ENCODE measurements around the gene E4F1. TPM values are rescaled to one million over a fixed set of nuclear protein-coding genes. Genes with fewer than 3 reads are reported as not detected.

E4F1 gene, protein sequence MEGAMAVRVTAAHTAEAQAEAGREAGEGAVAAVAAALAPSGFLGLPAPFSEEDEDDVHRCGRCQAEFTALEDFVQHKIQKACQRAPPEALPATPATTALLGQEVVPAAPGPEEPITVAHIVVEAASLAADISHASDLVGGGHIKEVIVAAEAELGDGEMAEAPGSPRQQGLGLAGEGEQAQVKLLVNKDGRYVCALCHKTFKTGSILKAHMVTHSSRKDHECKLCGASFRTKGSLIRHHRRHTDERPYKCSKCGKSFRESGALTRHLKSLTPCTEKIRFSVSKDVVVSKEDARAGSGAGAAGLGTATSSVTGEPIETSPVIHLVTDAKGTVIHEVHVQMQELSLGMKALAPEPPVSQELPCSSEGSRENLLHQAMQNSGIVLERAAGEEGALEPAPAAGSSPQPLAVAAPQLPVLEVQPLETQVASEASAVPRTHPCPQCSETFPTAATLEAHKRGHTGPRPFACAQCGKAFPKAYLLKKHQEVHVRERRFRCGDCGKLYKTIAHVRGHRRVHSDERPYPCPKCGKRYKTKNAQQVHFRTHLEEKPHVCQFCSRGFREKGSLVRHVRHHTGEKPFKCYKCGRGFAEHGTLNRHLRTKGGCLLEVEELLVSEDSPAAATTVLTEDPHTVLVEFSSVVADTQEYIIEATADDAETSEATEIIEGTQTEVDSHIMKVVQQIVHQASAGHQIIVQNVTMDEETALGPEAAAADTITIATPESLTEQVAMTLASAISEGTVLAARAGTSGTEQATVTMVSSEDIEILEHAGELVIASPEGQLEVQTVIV
- 18.6 and 21.7 TPM in 2 replicates for total RNA-seq (2014; rRNA removed; shearing (Covaris generic))
- polyA plus RNA-seq (2014; cell fraction: nucleus; rRNA removed) = 162 and 549 TPM in 2 replicates

DNA sequence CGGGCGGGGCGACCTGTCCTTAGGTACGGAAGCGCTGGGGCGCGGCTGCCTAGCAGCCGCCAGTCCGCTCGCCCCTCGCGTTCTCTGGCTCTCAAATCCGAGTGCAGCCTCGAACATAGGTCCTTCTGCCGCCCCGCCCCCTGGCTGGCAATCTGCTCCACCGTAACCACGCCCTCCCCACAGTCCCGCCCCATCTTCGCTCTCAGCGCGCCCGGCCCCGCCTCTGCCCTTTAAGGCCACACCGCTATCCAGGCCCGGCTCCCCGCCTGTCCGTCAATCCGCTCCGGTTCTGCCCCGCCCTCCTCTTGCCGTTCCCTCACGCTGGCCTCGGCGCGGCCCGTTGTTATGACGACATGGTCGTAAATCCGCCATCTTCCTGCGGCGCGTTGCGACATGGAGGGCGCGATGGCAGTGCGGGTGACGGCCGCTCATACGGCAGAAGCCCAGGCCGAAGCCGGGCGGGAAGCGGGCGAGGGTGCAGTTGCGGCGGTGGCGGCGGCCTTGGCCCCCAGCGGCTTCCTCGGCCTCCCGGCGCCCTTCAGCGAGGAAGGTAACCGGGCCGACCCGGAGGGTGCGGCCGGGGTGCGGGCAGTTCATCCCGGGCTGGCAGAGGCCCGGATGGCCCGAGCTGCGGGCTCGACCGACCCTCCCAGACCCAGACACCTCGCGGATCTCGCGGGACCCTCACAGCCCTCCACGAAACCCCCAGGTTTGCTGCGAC, at the start of gene E4F1:
Gene E4F1, plus strand, starts transcription at position 371 of the 721 bp plus-strand sequence. Its CDS starts 23 bp downstream, at position 394.
- peak; percentile 99 for DNase-seq (ENCODE audit: extremely low read depth, low read depth)

DNA sequence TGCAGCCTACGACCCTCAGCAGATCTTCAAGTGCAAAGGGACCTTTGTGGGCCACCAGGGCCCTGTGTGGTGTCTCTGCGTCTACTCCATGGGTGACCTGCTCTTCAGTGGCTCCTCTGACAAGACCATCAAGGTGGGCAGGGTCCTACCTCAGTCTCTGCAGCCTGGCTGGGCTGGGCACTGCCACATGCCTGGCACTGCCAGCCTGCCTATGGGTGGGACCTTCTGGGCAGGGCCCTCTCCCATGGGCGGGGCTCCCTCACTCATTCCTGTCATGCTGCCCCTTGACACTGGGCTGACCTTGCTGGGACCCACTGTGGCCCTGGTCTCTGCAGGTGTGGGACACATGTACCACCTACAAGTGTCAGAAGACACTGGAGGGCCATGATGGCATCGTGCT, 49.5 kb upstream of the E4F1 start:
- DNase-seq (ENCODE audit: extremely low read depth, low read depth) = no peak

DNA sequence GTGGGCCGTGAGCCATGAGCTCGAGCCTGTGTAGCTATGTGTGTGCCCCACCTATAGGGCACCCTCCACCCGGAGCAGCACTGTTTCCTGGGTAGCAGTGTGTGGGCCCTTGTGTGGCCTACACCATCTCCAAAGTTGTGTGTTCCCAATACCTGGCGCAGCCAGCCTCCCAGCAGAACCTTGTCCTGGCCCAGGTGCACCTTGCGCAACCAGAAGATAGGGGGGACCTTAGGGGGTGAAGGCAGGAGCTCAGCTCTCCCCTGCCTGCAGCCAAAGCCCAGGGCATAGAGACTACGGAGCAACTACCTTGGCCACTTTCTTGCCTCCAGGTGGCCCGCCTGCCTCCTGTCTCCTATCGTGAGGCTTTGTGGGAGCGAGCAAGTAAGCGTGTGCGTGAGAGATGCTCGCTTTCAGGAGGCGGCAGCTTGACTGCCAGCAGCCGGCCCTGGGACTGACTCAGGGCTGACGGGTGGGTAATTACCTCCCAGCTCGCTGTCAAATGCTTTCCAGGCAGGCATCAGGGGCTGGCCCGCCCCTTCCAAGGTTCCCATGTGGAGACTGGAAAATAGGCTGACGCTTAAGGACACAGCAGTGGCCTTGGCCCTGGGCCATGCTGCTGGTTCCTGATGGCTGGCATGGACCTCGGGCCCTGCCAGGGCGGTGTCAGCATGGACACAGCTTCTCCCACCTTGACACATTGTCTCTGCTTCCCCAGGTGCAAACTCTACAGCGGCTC, 48.8 kb upstream of the E4F1 start:
- no peak for DNase-seq (ENCODE audit: extremely low read depth, low read depth)

DNA sequence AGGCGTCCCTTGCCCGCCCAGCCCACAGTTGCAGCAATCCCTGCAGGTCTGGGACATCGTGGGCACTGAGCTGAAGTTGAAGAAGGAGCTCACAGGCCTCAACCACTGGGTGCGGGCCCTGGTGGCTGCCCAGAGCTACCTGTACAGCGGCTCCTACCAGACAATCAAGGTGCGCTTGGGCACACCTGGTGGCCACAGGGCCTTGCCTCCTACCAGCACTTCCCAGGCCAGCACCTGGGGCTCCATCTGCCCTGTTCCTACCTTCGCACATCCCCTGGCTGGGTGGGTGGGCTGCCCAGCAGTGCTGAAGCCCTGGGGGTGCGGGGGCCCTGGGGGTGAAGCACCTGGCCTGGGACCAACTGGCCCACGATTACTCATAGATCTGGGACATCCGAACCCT, 47.9 kb upstream of the E4F1 start:
- no peak for DNase-seq (ENCODE audit: extremely low read depth, low read depth)

DNA sequence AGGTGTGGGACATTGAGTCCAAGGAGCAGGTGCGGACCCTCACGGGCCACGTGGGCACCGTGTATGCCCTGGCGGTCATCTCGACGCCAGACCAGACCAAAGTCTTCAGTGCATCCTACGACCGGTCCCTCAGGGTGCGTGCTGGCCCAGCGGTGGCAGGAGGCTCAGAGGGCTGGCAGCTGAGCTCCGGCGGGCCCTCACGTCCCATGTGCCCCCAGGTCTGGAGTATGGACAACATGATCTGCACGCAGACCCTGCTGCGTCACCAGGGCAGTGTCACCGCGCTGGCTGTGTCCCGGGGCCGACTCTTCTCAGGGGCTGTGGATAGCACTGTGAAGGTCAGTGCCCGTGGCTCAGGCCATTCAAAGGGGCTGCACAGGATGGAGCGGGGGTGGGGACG, 47.3 kb upstream of the E4F1 start:
- no peak for DNase-seq (ENCODE audit: extremely low read depth, low read depth)

DNA sequence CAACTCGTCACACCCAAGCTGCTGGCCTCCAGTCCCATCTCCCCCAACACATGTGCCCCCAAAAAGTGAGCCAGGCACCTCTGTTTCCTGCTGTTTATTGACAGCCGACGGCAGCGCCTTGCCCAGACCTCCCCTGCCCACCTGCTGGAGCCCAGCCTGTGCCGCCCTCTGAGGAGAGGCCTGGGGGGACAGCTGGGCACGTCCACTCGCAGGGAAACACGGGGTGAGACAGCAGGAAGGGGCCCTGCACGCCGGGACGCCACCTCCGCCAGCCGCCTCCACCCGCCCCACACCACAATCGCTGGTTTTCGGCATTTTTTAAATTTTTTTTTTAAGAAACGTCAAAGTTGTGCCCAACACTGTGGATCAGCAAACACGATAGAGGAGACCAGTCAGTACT, 46.3 kb upstream of the E4F1 start:
- DNase-seq (ENCODE audit: extremely low read depth, low read depth) = no peak

DNA sequence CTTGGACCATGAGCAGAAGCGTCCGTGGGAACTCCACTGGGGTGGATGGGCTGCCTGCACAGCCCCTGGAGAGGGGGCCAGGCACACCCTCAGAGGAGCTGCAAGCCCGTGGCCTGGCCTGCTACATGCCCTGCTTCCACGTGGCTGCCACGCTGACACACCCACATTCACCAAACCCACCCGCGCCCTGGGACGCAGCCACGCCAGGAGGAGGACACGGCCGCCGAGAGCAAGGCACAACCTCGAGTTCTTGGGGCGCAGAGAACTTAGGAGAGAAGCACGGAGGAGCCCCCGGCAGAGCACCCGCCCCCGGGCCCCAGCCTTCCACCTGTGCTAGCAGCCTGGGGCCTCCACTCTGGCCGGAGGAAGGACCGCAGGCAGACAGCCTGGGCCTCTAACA, 45.8 kb upstream of the E4F1 start:
- no peak for DNase-seq (ENCODE audit: extremely low read depth, low read depth)

DNA sequence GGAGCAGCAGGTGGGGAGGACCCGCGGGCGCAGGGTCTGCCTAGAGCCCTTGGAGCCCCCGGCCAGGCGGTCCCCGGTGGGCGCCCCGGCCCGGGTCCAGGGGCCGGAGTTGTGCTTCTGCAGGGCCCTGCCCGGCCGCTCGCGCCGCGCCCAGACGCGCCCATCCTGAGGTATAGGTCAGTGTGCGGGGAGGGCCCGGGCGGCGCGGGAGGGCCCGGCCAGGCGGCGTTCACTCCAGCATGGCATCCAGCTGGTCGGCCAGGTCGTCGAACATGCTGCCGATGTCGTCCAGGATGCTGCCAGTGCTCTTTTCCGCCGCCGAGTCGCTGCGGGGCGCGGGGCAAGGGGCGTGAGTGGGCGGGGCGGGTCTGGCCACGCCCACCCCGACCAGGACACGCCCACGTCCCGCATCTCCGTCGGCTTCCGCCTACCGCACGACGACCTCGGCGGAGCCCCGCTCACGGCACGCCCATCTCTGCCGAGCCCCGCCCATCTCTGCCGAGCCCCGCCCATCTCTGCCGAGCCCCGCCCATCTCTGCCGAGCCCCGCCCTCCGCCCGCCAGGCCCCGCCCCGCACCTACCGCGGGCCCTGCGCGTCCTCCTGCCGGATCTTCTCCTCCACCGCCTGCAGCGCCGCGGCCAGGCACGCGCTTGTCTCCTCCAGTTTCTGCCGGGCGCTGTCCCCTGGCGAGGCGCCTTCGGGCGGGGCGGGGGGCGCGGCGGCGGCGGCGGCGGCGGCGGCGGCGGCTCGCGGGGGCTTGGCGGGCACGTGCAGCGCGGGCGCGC, 44.9 kb upstream of the E4F1 start:
- no peak for DNase-seq (ENCODE audit: extremely low read depth, low read depth)

DNA sequence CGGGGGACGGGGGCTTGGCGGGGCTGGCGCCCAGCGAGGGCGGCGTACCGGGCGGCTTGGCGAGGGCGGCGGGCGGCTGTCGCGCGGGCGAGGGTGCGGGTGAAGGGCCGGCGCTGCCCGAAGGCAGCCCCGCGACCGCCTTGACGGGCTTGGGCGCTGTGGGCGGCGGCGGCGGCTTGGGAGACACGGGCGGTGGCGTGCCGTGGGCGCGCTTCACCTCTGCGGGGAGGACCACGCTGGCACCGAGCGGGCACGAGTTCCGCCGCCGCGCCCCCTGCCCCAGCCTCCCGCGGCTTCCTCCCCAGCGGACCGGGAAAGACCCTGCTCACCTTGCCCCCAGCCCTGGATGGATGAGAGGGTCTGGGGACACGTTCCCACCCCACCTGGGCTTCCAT, 44.3 kb upstream of the E4F1 start:
- no peak for DNase-seq (ENCODE audit: extremely low read depth, low read depth)

DNA sequence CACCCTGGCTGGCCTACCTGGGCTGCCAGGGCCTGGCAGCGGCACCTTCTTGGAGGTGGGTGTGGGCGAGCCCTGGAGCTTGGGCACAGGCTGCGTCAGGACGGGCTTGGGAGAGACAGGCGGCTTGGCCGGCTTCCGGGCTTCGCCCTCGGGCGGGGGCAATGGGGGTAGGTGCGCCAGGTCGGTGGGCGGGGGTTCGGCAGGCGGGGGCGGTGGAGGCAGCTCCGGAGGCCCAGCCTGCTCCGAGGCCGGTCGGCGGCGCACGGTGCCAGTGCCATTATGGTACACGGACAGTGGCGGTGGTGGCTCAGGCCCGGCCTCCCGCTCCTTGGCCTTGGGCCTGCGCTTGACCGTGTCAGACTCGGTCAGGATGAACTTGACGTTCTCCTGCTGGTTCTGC, 43.8 kb upstream of the E4F1 start:
- DNase-seq (ENCODE audit: extremely low read depth, low read depth) = no peak

DNA sequence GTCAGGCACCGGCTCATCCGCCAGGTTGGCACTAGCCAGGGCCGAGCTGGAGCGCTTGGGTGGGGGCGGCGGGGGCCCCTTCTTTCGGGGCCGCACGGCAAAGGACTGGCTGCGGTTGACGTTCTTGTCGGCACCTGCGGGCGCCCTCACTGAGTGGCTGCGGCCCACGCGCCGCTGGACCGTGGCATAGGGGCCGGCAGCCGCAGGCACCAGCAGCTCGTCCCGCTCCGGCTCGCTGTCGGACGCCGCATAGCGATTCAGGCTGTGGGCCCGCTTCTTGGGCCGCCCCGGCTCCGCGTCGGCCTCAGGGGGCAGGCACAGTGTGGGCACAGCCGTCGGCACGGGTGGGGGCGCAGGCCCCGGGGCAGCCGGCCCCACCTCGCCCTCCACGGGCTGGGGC, 42.9 kb upstream of the E4F1 start:
- DNase-seq (ENCODE audit: extremely low read depth, low read depth) = no peak

DNA sequence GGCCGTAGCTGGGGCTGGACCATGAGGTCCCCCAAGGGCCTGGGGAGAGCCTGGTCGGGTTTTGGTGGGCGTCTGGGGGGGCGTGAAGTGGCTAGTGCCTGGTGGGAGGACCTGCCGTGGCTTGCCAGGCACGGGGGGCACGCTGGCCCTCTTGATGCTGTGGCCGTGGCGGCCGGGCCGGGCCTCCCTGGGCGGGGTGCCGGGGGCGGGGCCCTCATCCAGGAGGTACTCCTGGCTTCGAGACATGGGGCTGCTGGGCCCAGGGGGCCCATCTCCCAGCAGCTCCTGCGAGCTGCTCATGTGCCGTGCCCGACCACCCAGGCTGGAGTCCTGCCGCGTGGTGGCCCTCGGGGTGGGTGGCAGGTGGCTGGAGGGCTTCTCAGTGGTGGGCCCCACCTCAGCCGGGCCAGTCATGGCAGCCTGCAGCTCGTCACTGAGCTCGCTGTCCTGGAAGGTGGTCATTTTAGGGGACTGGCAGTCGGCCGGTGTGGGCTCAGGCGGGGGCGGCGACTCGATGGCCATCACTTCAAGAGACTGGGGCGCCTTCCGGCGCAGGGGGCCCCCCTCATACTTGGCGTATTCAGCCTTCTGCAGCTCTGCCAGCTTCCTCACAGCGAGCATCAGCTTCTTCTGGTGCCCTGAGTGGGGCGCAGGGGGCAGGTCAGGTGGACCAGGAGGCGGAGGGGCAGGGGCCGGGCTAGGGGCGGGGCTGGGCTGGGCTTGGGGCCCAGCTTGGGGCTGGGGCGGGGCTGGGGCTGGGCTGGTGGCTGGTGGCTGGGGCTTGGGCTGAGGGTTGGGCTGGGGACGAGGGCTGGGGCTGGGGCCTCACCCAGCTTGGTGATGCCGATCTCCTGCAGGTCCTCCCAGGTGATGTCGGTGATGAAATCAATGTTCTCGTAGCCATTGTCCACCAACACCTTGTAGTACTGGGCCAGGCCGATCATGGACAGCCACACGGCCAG, 42.1 kb upstream of the E4F1 start:
- no peak for DNase-seq (ENCODE audit: extremely low read depth, low read depth)

DNA sequence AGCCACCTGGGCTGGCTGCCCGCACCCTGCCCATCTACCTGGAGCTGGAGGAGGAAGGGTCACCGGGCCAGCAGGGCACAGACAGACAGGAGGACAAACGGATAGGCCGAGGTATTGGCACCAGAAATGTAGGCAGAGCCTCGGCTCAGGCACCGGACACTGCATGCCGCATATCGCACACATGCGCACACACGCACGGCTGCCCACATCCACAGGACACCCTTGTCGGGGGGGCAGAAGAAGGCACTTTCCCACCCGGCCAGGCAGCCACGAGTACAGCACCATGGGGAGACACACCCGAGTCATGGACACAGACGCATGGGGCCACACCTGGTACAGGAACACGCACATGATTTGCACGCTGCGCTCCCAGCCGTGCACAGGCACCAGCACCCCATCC, 41.4 kb upstream of the E4F1 start:
- DNase-seq (ENCODE audit: extremely low read depth, low read depth) = no peak

DNA sequence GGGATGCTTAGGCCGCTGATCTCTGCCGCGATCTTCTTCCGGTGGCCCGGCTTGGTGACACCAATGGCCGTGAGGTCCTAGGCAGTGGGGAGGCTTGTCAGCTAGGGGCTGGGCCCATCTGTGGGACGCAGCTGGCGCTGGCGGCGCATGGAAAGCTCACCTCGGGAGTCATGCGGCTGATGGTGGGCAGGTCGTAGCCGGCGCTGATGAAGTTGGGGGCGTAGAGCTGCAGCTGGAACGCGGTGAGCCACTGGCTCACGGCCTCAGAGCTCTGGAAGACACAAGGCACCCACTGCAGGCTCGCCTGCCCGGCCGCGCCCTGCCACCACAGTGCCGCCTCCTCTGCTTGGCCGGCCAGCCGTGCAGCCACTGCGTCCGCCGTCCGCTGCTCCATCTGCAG, 39.7 kb upstream of the E4F1 start:
- DNase-seq (ENCODE audit: extremely low read depth, low read depth) = no peak

DNA sequence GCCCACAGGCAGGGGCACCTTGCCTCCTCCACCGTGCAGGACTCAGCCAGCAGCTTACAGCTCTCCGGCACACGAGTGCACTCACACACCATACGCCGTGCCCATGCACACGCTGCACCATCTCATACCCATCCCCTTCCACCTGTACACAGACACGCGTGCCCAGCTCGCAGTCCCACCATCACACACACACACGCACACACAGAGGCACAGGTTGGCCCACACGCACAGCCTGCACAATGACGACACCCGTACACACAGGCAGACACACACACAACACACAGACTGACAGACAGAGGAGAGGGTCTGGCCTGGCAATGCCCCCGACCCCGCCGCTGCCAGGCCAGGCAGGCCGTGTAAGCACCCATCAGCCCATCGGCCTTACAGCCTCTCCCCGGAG, 39.0 kb upstream of the E4F1 start:
- DNase-seq (ENCODE audit: extremely low read depth, low read depth) = no peak

DNA sequence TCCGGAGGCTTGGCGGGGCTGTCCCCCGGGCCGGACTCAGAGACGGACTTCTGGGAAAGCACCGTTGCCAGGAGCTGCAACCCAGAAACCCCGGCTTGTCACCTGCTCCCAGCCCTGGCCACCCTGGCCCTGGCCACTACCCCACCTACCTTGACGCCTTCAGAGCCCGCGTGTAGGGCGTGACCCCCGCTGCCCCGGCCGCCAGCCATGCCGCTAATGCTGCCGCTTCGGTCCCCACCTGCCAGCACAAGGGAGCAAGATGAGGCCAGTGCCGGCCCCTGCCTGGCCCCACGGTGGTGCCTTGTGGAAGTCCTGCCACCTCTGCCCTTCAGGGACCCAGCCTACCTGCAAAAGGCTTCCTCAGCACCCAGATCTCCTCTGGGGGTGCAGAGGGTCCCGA, 38.4 kb upstream of the E4F1 start:
- no peak for DNase-seq (ENCODE audit: extremely low read depth, low read depth)

DNA sequence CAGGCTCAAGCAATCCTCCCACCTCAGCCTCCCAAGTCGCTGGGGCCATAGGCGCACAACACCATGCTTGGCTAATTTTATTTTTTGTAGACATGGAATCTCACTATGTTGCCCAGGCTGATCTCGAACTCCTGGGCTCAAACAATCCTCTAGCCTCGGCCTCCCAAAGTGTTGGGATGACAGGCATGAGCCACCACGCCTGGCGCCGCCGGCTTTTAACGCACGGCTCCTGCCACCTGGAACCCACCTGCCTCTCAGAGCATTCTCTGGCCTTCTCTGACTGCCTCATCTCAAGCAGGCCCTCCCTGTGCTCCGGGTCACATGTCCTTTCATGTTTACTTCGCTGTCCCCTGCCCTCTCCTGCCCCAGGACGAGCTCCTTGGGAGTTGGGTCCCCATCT, 37.3 kb upstream of the E4F1 start:
- no peak for DNase-seq (ENCODE audit: extremely low read depth, low read depth)

DNA sequence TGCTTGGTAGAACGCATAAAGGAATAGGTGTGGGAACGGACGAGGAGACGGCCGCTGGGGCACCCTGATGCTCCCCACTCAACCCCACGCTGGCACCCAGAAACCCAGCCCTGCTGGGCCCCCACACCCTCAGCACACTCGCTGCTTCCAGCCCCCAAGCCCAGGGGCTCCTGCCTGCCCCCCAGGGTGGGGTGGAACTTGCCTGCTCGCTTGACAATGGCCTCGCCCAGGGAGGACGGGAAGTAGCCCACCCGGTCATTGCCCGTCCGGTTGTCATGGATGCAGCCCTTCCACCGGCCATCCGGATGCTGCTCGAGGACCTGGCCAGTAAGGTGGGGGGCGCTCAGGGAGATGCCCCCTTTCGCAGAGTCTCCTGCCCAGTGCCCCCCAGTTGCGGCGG, 36.9 kb upstream of the E4F1 start:
- no peak for DNase-seq (ENCODE audit: extremely low read depth, low read depth)

DNA sequence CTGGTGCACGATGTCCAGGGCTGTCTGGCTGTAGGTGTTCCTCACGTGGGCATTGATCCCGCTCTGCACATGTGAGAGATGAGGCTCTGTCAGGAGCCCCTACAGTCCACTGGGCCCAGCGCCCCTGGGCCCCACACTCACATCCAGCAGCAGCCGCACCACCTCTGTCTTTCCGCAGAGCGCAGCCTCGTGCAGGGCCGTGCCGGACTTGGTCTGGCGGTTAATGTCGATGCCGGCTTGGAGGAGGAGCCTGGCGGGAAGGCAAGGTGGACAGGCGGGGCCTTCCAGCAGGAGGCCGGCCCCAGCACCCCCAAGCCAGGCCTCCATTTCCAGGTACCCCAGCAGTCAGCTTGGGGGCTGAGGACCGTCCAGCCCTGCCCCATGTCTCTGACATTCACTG, 36.2 kb upstream of the E4F1 start:
- no peak for DNase-seq (ENCODE audit: extremely low read depth, low read depth)

Measured in NCI-H460 (cell line).